ENCODE measurements around the gene PRR5. TPM values are rescaled to one million over a fixed set of nuclear protein-coding genes. Genes with fewer than 3 reads are reported as not detected.

Gene PRR5
- total RNA-seq, 1 donor from 2014 or later = 17.5 TPM

- no peak for TF ChIP-seq CTCF (IDR thresholded peaks at IDR 0.05; ENCODE audit: partially characterized antibody, unreplicated experiment)
- no peak overlapping the region for H3K4me3 Mint-ChIP-seq (ENCODE audit: unreplicated experiment)
- peaks cover 11% of the 10 kb centered on the region for H3K27me3 Mint-ChIP-seq (ENCODE audit: unreplicated experiment)
- H3K9me3 Mint-ChIP-seq (ENCODE audit: unreplicated experiment) = no peaks in the 10 kb centered on the region
- no peak overlapping the region for H3K27ac Mint-ChIP-seq (ENCODE audit: unreplicated experiment)
- no peaks in the 10 kb centered on the region for H3K36me3 Mint-ChIP-seq (ENCODE audit: unreplicated experiment)
- DNase-seq = no peak
- peaks cover 1% of the 10 kb centered on the region for H3K4me1 Mint-ChIP-seq (ENCODE audit: low read depth, unreplicated experiment)
Measured at GRCh38 chr22:44711690-44712555, 9.9 kb downstream of the PRR5 start.

GRCh38 chr22:44712962-44713361, 11.0 kb downstream of the PRR5 start:
- no peak overlapping the region for H3K4me3 Mint-ChIP-seq (ENCODE audit: unreplicated experiment)
- H3K4me1 Mint-ChIP-seq (ENCODE audit: low read depth, unreplicated experiment) = peaks cover 1% of the 10 kb centered on the region
- no peaks in the 10 kb centered on the region for H3K36me3 Mint-ChIP-seq (ENCODE audit: unreplicated experiment)
- peaks cover 9% of the 10 kb centered on the region for H3K27me3 Mint-ChIP-seq (ENCODE audit: unreplicated experiment)
- DNase-seq = no peak
- H3K9me3 Mint-ChIP-seq (ENCODE audit: unreplicated experiment) = no peaks in the 10 kb centered on the region
- H3K27ac Mint-ChIP-seq (ENCODE audit: unreplicated experiment) = no peak overlapping the region
- no peak for TF ChIP-seq CTCF (IDR thresholded peaks at IDR 0.05; ENCODE audit: partially characterized antibody, unreplicated experiment)

GRCh38 chr22:44714703-44715350, 12.8 kb downstream of the PRR5 start:
- no peak for DNase-seq
- peaks cover 1% of the 10 kb centered on the region for H3K9me3 Mint-ChIP-seq (ENCODE audit: unreplicated experiment)
- TF ChIP-seq CTCF (IDR thresholded peaks at IDR 0.05; ENCODE audit: partially characterized antibody, unreplicated experiment) = no peak
- peaks cover 4% of the 10 kb centered on the region for H3K4me1 Mint-ChIP-seq (ENCODE audit: low read depth, unreplicated experiment)
- no peaks in the 10 kb centered on the region for H3K36me3 Mint-ChIP-seq (ENCODE audit: unreplicated experiment)
- peaks cover 8% of the 10 kb centered on the region for H3K27me3 Mint-ChIP-seq (ENCODE audit: unreplicated experiment)
- no peak overlapping the region for H3K4me3 Mint-ChIP-seq (ENCODE audit: unreplicated experiment)
- H3K27ac Mint-ChIP-seq (ENCODE audit: unreplicated experiment) = no peak overlapping the region

- Mint-ChIP-seq H3K27me3 (ENCODE audit: unreplicated experiment) (peaks cover 8% of the 10 kb centered on the region), H3K27ac (ENCODE audit: unreplicated experiment) (no peak overlapping the region), H3K36me3 (ENCODE audit: unreplicated experiment) (no peaks in the 10 kb centered on the region), H3K9me3 (ENCODE audit: unreplicated experiment) (peaks cover 1% of the 10 kb centered on the region), H3K4me1 (ENCODE audit: low read depth, unreplicated experiment) (peaks cover 8% of the 10 kb centered on the region), H3K4me3 (ENCODE audit: unreplicated experiment) (no peak overlapping the region)
- TF ChIP-seq CTCF (IDR thresholded peaks at IDR 0.05; ENCODE audit: partially characterized antibody, unreplicated experiment) = no peak
- no peak for DNase-seq
Measured at GRCh38 chr22:44718418-44718817, 16.4 kb downstream of the PRR5 start.

All from glutamatergic neuron (in vitro differentiated cells).